ENCODE results near the gene NAGS.

- TF ChIP-seq POLR2AphosphoS5 (IDR thresholded peaks at IDR 0.05; ENCODE audit: low read length) (no peak), HDAC6 (IDR thresholded peaks at IDR 0.05; ENCODE audit: unreplicated experiment) (no peak)
- TF ChIP-seq, protein P1, sequence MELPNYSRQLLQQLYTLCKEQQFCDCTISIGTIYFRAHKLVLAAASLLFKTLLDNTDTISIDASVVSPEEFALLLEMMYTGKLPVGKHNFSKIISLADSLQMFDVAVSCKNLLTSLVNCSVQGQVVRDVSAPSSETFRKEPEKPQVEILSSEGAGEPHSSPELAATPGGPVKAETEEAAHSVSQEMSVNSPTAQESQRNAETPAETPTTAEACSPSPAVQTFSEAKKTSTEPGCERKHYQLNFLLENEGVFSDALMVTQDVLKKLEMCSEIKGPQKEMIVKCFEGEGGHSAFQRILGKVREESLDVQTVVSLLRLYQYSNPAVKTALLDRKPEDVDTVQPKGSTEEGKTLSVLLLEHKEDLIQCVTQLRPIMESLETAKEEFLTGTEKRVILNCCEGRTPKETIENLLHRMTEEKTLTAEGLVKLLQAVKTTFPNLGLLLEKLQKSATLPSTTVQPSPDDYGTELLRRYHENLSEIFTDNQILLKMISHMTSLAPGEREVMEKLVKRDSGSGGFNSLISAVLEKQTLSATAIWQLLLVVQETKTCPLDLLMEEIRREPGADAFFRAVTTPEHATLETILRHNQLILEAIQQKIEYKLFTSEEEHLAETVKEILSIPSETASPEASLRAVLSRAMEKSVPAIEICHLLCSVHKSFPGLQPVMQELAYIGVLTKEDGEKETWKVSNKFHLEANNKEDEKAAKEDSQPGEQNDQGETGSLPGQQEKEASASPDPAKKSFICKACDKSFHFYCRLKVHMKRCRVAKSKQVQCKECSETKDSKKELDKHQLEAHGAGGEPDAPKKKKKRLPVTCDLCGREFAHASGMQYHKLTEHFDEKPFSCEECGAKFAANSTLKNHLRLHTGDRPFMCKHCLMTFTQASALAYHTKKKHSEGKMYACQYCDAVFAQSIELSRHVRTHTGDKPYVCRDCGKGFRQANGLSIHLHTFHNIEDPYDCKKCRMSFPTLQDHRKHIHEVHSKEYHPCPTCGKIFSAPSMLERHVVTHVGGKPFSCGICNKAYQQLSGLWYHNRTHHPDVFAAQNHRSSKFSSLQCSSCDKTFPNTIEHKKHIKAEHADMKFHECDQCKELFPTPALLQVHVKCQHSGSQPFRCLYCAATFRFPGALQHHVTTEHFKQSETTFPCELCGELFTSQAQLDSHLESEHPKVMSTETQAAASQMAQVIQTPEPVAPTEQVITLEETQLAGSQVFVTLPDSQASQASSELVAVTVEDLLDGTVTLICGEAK (IDR thresholded peaks at IDR 0.05; ENCODE audit: borderline replicate concordance) = no peak
- TF ChIP-seq, protein P2, sequence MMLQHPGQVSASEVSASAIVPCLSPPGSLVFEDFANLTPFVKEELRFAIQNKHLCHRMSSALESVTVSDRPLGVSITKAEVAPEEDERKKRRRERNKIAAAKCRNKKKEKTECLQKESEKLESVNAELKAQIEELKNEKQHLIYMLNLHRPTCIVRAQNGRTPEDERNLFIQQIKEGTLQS (IDR thresholded peaks at IDR 0.05; ENCODE audit: borderline replicate concordance, extremely low read depth, low read depth, low read length) = no peak
These were observed 38.9 kb downstream of the NAGS start for GRCh38 chr17:44043272-44043696.

Data from GM12878 (cell line).